Transverse colon (tissue), 4 donors: ENCODE measurements around the gene NUMA1. TPM values are rescaled to one million over a fixed set of nuclear protein-coding genes. Genes with fewer than 3 reads are reported as not detected.
A peak's percentile ranks its signal among the peaks of the same experiment; 100 is the strongest.

Experiments used
- DNase-seq: peaks from one replicate; pipeline ENCODE4 v3.0.0-alpha.2; 2019
- H3K27ac ChIP-seq, 4 donors: fragments of 200-600 bp; sonication (generic); 2 replicates each; pipeline ENCODE4 v1.5.1; 2016 to 2018; ENCODE audit warnings: inconsistent platforms in 4 of 4
- H3K27me3 ChIP-seq: fragments of 200-600 bp; sonication (generic); 2 replicates; pipeline ENCODE4 v1.5.1; 2017; ENCODE audit warnings: inconsistent platforms
- H3K36me3 ChIP-seq, 4 donors: fragments of 200-600 bp; sonication (generic); 2 replicates each; pipeline ENCODE4 v1.5.1; 2017 to 2019; ENCODE audit warnings: inconsistent platforms in 4 of 4
- H3K4me1 ChIP-seq, 4 donors: fragments of 200-600 bp; sonication (generic); 2 replicates each; pipeline ENCODE4 v1.5.1; 2017 to 2020; ENCODE audit warnings: inconsistent platforms in 4 of 4
- H3K4me3 ChIP-seq, 4 donors: fragments of 200-600 bp; sonication (generic); 1 replicate in 1 of 4; 2 replicates in 3 of 4; pipeline versions ENCODE4 v1.5.1 to v1.6.1; 2017 to 2019; ENCODE audit warnings: inconsistent platforms in 4 of 4
- H3K9me3 ChIP-seq, 2 donors: fragments of 200-600 bp; sonication (generic); 2 replicates each; pipeline ENCODE4 v1.5.1; 2017 to 2019; ENCODE audit warnings: inconsistent platforms in 2 of 2
- CTCF ChIP-seq, 5 experiments: fragments of 200-600 bp in 3 of 5; fragments of 450-650 bp in 2 of 5; sonication (generic) in 3 of 5; IDR thresholded peaks; 1 replicate in 2 of 5; 2 replicates in 3 of 5; pipeline ENCODE4 v1.5.1; 2016 to 2017; ENCODE audit warnings: antibody characterized with exemption in 5 of 5, inconsistent platforms in 3 of 5, mild to moderate bottlenecking in 2 of 5, moderate library complexity in 1 of 5
- EP300 ChIP-seq: sonication (generic); formaldehyde crosslinking; IDR thresholded peaks from one replicate; pipeline ENCODE4 v1.6.1; 2017; ENCODE audit warnings: antibody characterized with exemption, low read depth
- POLR2A ChIP-seq: fragments of 450-650 bp; IDR thresholded peaks from one replicate; pipeline ENCODE4 v1.6.1; 2016; ENCODE audit warnings: antibody characterized with exemption, mild to moderate bottlenecking, moderate library complexity
- POLR2AphosphoS5 ChIP-seq, 3 donors: sonication (generic); formaldehyde crosslinking; IDR thresholded peaks; one replicate each; pipeline ENCODE4 v1.6.1; 2016; ENCODE audit warnings: antibody characterized with exemption in 3 of 3
- WGBS, 2 donors: methylation state at CpG; one replicate each; pipeline ENCODE4 v1.1.5; 2018; ENCODE audit warnings: low coverage in 1 of 2; 5-methylcytosine and 5-hydroxymethylcytosine counted together
- in situ Hi-C, 4 donors: fragments of 200-750 bp; cut with MboI; loops; one replicate each; pipeline versions ENCODE4 v1.15.0 to v1.15.1; 2017; ENCODE audit warnings: low sequenced_read_pairs in 3 of 4, low pct_ligation_motif_present in 1 of 4, low pct_unique_long_range_greater_than_20kb in 1 of 4
- intact Hi-C: fragments of 100-400 bp; cut with DNase I; formaldehyde crosslinking; loops from one replicate; pipeline ENCODE4 v1.15.1; 2023; ENCODE audit warnings: low total_unique reads
- total RNA-seq, 4 donors: library from RNA; depleted of rRNA; stranded (reverse); fragments of >200 nt; gene quantifications; one replicate each; pipeline ENCODE4 v1.1.0, GENCODE V29; 2016

Gene NUMA1
- total RNA-seq, 4 donors from 2014 or later: 323 to 520 (median 419) TPM

- intact Hi-C loops: no loop called here
- 61 to 76% methylated on average over 3 to 6 of the region's 6 CpGs for WGBS, 2 donors
- no peak for TF ChIP-seq EP300
- H3K9me3 ChIP-seq: no peaks in the 10 kb centered on the region
- in situ Hi-C loops: no loop called here
- no peaks in the 10 kb centered on the region for H3K27me3 ChIP-seq
- H3K4me3 ChIP-seq: no peak overlapping the region
- no peaks in the 10 kb centered on the region for H3K36me3 ChIP-seq
- H3K27ac ChIP-seq: no peak overlapping the region
- no peak for DNase-seq
- H3K4me1 ChIP-seq: no peaks in the 10 kb centered on the region
Measured at GRCh38 chr11:72119198-72119597, 38.9 kb upstream of the NUMA1 start.

- TF ChIP-seq POLR2AphosphoS5 (IDR thresholded peaks at IDR 0.05): no peak
- no peak for TF ChIP-seq EP300
- no peak for TF ChIP-seq POLR2A
- no peak for TF ChIP-seq CTCF (IDR thresholded peaks at IDR 0.05)
- WGBS, 2 donors: 92 to 95% methylated on average over 2 to 6 of the region's 6 CpGs
- no peak overlapping the region for H3K27ac ChIP-seq
- DNase-seq: no peak
- peaks cover 0 to 13% (median 8%) of the 10 kb centered on the region in 4 donors for H3K4me1 ChIP-seq
- H3K4me3 ChIP-seq: no peak overlapping the region
- in situ Hi-C loops (no loop called here), intact Hi-C loops (no loop called here)
- H3K27me3 ChIP-seq: no peaks in the 10 kb centered on the region
- H3K9me3 ChIP-seq: no peaks in the 10 kb centered on the region
- H3K36me3 ChIP-seq: no peaks in the 10 kb centered on the region
Measured at GRCh38 chr11:72116019-72116755, 35.8 kb upstream of the NUMA1 start.

- intact Hi-C loops (no loop called here), in situ Hi-C loops (no loop called here)
- TF ChIP-seq POLR2A: no peak
- no peak for TF ChIP-seq CTCF (IDR thresholded peaks at IDR 0.05)
- no peak for TF ChIP-seq POLR2AphosphoS5 (IDR thresholded peaks at IDR 0.05)
- TF ChIP-seq EP300: no peak
- peaks cover 0 to 17% (median 8%) of the 10 kb centered on the region in 4 donors for H3K4me1 ChIP-seq
- WGBS, 2 donors: 91 to 100% methylated on average over 1 of the region's 1 CpG
- H3K4me3 ChIP-seq: no peak overlapping the region
- H3K27ac ChIP-seq: no peak overlapping the region
- H3K36me3 ChIP-seq: no peaks in the 10 kb centered on the region
- no peaks in the 10 kb centered on the region for H3K9me3 ChIP-seq
- H3K27me3 ChIP-seq: no peaks in the 10 kb centered on the region
- DNase-seq: no peak
Measured at GRCh38 chr11:72114570-72114969, 34.2 kb upstream of the NUMA1 start.

- Histone ChIP-seq H3K36me3 (no peaks in the 10 kb centered on the region), H3K27me3 (no peaks in the 10 kb centered on the region), H3K27ac (peak overlapping the region; percentile 93 to 95 (median 94)), H3K4me1 (peaks cover 0 to 17% (median 8%) of the 10 kb centered on the region in 4 donors), H3K9me3 (no peaks in the 10 kb centered on the region), H3K4me3 (peak overlapping the region in 3 of 4 donors; percentile 56 to 80 (median 64))
- TF ChIP-seq EP300 (no peak), POLR2AphosphoS5 (IDR thresholded peaks at IDR 0.05) (no peak), CTCF (IDR thresholded peaks at IDR 0.05) (no peak), POLR2A (no peak)
- no peak for DNase-seq
- intact Hi-C loops: no loop called here
- in situ Hi-C loops: no loop called here
- 64 to 67% methylated on average over 3 to 9 of the region's 9 CpGs for WGBS, 2 donors
Measured at GRCh38 chr11:72112978-72113808, 32.9 kb upstream of the NUMA1 start.
